Measurements from ENCODE around the gene RNASE7. TPM values are rescaled to one million over a fixed set of nuclear protein-coding genes. Genes with fewer than 3 reads are reported as not detected.
A peak's percentile ranks its signal among the peaks of the same experiment; 100 is the strongest.

Gene RNASE7
- total RNA-seq, 1 donor from 2014 or later, result 0.34 TPM

GRCh38 chr14:21023817-21024584 lies 18.2 kb upstream of the RNASE7 start:
- peak overlapping the region; percentile 79 for H3K27ac Mint-ChIP-seq
- peaks cover 20% of the 10 kb centered on the region for H3K36me3 Mint-ChIP-seq
- H3K4me3 Mint-ChIP-seq, result peak overlapping the region; percentile 90
- TF ChIP-seq CTCF (IDR thresholded peaks at IDR 0.05; ENCODE audit: unreplicated experiment), result no peak
- H3K27me3 Mint-ChIP-seq (ENCODE audit: low read depth), result no peaks in the 10 kb centered on the region
- no peak for DNase-seq (ENCODE audit: low spot score in 2 of 2, unreplicated experiment in 2 of 2)
- peaks cover 48% of the 10 kb centered on the region for H3K4me1 Mint-ChIP-seq
- no peaks in the 10 kb centered on the region for H3K9me3 Mint-ChIP-seq

- Mint-ChIP-seq H3K27me3 (ENCODE audit: low read depth) (no peaks in the 10 kb centered on the region), H3K36me3 (peaks cover 16% of the 10 kb centered on the region), H3K4me3 (peak within 1 kb of the TSS; percentile 90), H3K27ac (peak within 1 kb of the TSS; percentile 94), H3K4me1 (peaks cover 48% of the 10 kb centered on the region), H3K9me3 (no peaks in the 10 kb centered on the region)
- TF ChIP-seq CTCF (IDR thresholded peaks at IDR 0.05; ENCODE audit: unreplicated experiment), result peak; percentile 13
- DNase-seq (ENCODE audit: low spot score in 2 of 2, unreplicated experiment in 2 of 2), result peak; percentile 74 to 84
These were observed 17.4 kb upstream of the RNASE7 start, which contains the start of gene NDRG2 for GRCh38 chr14:21024585-21025370. NDRG2 (minus strand) TSS chr14:21025061; CDS start chr14:21023315, 1,746 bp downstream.

- Mint-ChIP-seq H3K4me3 (peak overlapping the region; percentile 90), H3K9me3 (no peaks in the 10 kb centered on the region), H3K36me3 (peaks cover 12% of the 10 kb centered on the region), H3K27ac (peak overlapping the region; percentile 94), H3K4me1 (peaks cover 48% of the 10 kb centered on the region), H3K27me3 (ENCODE audit: low read depth) (no peaks in the 10 kb centered on the region)
- DNase-seq (ENCODE audit: low spot score in 2 of 2, unreplicated experiment in 2 of 2), result peak in 1 of 2 experiments; percentile 51
- TF ChIP-seq CTCF (IDR thresholded peaks at IDR 0.05; ENCODE audit: unreplicated experiment), result no peak
These were observed 16.5 kb upstream of the RNASE7 start for GRCh38 chr14:21025371-21026273.

- TF ChIP-seq CTCF (IDR thresholded peaks at IDR 0.05; ENCODE audit: unreplicated experiment), result no peak
- no peaks in the 10 kb centered on the region for H3K27me3 Mint-ChIP-seq (ENCODE audit: low read depth)
- peak overlapping the region; percentile 90 for H3K4me3 Mint-ChIP-seq
- H3K36me3 Mint-ChIP-seq, result peaks cover 6% of the 10 kb centered on the region
- peak overlapping the region; percentile 68 for H3K27ac Mint-ChIP-seq
- H3K4me1 Mint-ChIP-seq, result peaks cover 47% of the 10 kb centered on the region
- DNase-seq (ENCODE audit: low spot score in 2 of 2, unreplicated experiment in 2 of 2), result no peak
- H3K9me3 Mint-ChIP-seq, result no peaks in the 10 kb centered on the region
These were observed 15.7 kb upstream of the RNASE7 start for GRCh38 chr14:21026274-21026987.

GRCh38 chr14:21026988-21027315 lies 15.2 kb upstream of the RNASE7 start:
- H3K9me3 Mint-ChIP-seq, result no peaks in the 10 kb centered on the region
- H3K27me3 Mint-ChIP-seq (ENCODE audit: low read depth), result no peaks in the 10 kb centered on the region
- peaks cover 3% of the 10 kb centered on the region for H3K36me3 Mint-ChIP-seq
- H3K4me1 Mint-ChIP-seq, result peaks cover 44% of the 10 kb centered on the region
- TF ChIP-seq CTCF (IDR thresholded peaks at IDR 0.05; ENCODE audit: unreplicated experiment), result no peak
- H3K27ac Mint-ChIP-seq, result peak overlapping the region; percentile 68
- peak overlapping the region; percentile 51 for H3K4me3 Mint-ChIP-seq
- no peak for DNase-seq (ENCODE audit: low spot score in 2 of 2, unreplicated experiment in 2 of 2)

All from mesothelial cell of epicardium (in vitro differentiated cells).